VCaP (cell line): ENCODE data around the gene COQ4.
A peak's percentile ranks its signal among the peaks of the same experiment; 100 is the strongest.

Experiments
- H3K27ac ChIP-seq: fragments of 450-650 bp; 2 replicates; pipeline ENCODE4 v1.5.1; 2017
- CTCF ChIP-seq: fragments of 450-650 bp; conservative IDR thresholded peaks from 2 replicates; pipeline ENCODE4 v1.5.1; 2017; ENCODE audit warnings: mild to moderate bottlenecking, moderate library complexity

Gene COQ4

DNA sequence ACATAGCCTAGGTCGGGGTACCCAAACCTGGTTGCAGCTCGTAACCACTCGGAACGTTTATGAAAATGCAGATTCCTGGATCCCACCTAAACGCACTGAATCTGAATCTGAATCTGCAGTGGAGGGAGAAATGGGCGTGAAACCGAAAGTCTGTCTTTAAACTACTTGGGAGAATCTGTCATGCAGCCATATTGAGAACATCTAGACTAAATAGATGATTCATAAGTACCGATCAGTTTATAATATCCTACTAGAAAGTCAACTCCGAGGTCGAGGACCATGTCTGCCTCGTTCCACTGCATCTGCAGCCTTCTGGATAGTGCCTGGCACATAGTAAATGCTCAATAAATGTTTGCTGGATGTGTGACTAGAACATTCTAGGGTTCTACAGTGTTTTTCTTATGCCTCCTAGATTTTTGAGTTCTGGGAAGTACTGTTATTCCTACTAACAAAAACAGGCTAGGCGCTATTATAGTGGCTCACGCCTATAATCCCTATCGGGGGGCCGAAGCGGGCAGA is 632 bp downstream of the COQ4 start:
- TF ChIP-seq CTCF = no peak
- peak overlapping the region; percentile 97 for H3K27ac ChIP-seq

DNA sequence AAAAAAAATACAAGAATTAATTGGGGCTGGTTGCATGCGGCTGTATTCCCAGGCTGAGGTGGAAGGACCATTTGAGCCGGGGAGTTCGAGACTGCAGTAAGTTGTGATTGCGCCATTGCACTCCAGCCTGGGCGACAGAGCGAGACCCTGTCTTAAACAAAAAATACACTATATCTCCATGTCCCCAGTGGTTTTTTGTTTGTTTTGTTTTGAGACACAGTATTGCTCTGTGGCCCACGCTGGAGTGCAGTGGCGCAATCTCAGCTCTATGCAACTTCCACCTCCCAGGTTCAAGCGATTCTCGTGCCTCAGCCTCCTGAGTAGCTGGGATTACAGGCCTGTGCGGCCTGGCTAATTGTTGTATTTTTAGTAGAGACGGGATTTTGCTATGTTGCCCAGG is 1.2 kb downstream of the COQ4 start:
- no peak for TF ChIP-seq CTCF
- peak overlapping the region; percentile 97 for H3K27ac ChIP-seq

DNA sequence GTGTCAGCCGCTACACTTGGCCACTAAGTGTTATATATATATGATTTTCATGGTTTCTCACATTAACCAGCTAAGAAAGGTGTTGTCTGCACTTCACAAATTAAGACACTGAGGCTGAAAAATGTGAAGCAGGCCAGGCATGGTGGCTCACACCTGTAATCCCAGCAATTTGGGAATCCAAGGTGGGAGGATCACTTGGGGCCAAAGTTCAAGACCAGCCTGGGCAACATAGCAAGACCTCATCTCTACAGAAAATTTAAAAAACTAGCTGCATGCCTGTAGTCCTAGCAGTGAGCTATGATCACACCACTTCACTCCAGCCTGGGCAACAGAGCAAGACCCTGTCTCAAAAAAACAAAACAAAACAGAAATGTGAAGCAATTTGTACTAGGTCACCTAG is 1.8 kb downstream of the COQ4 start:
- peak overlapping the region; percentile 97; the same call in 1 of the 2 replicates for H3K27ac ChIP-seq
- TF ChIP-seq CTCF = no peak

DNA sequence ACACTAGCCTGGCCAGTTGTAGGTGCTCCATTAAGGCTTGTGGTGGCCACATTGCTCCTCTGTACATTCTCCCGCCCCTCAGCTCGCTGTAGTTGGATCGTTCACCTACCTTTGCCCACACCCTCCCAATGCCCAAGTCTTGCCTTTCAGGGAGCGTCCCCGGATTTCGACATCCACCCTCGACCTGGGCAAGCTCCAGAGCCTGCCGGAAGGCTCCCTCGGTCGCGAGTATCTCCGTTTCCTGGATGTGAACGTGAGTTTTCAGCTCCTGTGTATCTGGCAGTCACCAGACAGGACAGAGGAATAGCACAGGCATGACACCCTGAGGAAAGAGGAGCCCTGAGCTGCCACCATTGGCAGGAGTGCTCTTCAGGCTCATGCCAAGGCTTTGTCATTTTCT is 3.0 kb downstream of the COQ4 start:
- no peak for TF ChIP-seq CTCF
- no peak overlapping the region for H3K27ac ChIP-seq

- no peak for TF ChIP-seq CTCF
- H3K27ac ChIP-seq = no peak overlapping the region
Measured at GRCh38 chr9:128333451-128333869, 10.8 kb downstream of the COQ4 start.

DNA sequence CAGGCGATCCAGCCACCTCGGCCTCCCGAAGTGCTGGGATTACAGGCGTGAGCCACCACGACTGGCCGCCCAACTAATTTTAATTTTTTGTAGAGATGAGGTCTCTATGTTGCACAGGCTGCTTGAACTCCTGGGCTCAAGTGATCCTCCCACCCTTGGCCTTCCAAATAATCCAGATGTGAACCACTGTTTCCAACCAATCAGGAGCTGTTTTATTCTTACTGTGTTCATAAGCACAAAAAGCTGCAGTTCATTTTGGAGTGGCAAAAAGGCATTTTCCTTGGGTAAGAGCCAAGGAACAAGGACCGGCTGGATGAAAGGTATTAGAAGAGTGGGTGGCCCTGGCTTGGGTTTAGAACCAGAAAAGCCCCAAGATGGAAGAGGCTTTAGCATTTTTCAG is 12.5 kb downstream of the COQ4 start:
- H3K27ac ChIP-seq = no peak overlapping the region
- no peak for TF ChIP-seq CTCF

- TF ChIP-seq CTCF = no peak
- no peak overlapping the region for H3K27ac ChIP-seq
Measured at GRCh38 chr9:128335914-128336313, 13.3 kb downstream of the COQ4 start.
